Fibroblast of upper back skin (primary cell): ENCODE data around the gene PER2.
"Not testable (repeated sequence)": the region's sequence is repeated elsewhere in the genome, so short reads cannot be mapped to it uniquely, and the experiment has no call there.

Source experiments
- DNase-seq: peaks from one replicate; pipeline ENCODE4 v3.0.0-alpha.2; 2013

PER2 gene

GRCh38 chr2:238310721-238311120 lies 22.3 kb upstream of the PER2 start:
- not testable (repeated sequence) for DNase-seq

GRCh38 chr2:238308177-238308576 lies 19.8 kb upstream of the PER2 start:
- no peak for DNase-seq

- no peak for DNase-seq
Observed at GRCh38 chr2:238306672-238306998, 18.2 kb upstream of the PER2 start.

- DNase-seq: no peak
Observed at GRCh38 chr2:238305965-238306671, 17.7 kb upstream of the PER2 start.

GRCh38 chr2:238305092-238305862 lies 16.9 kb upstream of the PER2 start:
- DNase-seq: no peak

DNA sequence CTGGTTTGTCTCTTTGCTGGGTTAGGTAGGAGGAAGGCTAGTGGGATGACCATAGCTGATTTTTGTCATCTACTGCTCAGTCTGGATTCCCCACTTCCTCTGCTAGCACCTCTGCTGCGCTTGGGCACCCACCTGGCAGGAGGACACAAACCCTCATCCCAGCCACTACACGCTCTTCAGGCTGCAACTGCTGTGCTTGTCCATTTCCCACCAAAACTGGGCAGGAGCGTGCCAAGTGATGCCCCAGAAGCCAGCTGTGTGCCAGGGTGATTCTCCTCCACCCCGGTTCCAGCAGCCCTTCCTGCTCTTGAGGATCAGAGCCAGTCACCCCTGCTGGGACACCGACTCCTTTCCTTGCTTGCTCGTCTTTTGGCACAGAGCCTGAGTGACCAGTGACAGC lies 15.7 kb upstream of the PER2 start:
- no peak for DNase-seq

GRCh38 chr2:238302751-238303150 lies 14.3 kb upstream of the PER2 start:
- no peak for DNase-seq

DNA sequence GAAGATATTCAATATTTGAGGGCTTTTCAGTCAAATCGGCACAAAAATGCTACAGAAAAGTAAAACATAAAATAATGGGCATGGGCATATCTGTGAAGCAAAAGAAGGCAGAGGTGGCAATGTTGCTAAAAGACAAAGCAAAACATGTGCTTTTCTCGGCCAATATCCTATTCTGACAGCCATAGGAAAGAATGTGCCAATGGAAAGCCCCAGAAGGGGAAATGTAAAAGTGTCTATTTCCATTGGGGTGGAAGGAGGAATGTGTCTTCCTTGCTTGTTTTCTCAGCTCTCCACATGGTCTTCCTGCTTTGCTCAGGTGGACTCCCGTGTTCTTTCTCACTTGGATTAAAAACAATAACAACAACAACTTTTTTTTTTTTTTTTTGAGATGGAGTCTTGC lies 13.7 kb upstream of the PER2 start:
- no peak for DNase-seq

DNA sequence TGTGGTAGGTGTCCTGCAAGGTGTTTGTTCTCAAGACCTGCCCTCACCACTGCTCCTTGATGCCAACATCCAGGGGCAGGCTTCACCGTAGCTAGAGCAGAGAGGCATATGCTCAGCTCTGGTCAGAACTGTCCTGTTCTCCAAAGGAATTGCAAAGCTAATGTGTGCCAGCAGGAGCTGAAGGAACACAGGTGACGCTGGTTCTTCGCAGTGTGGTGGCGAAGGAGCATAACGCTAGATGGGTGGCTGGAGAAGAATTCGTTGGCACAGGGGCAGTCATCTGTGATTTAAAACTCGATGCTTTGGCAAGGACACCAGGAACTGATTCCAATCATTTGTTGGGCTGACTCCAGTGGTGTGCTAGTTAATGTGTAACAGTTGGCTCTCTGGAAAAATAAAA lies 11.4 kb upstream of the PER2 start:
- no peak for DNase-seq

DNA sequence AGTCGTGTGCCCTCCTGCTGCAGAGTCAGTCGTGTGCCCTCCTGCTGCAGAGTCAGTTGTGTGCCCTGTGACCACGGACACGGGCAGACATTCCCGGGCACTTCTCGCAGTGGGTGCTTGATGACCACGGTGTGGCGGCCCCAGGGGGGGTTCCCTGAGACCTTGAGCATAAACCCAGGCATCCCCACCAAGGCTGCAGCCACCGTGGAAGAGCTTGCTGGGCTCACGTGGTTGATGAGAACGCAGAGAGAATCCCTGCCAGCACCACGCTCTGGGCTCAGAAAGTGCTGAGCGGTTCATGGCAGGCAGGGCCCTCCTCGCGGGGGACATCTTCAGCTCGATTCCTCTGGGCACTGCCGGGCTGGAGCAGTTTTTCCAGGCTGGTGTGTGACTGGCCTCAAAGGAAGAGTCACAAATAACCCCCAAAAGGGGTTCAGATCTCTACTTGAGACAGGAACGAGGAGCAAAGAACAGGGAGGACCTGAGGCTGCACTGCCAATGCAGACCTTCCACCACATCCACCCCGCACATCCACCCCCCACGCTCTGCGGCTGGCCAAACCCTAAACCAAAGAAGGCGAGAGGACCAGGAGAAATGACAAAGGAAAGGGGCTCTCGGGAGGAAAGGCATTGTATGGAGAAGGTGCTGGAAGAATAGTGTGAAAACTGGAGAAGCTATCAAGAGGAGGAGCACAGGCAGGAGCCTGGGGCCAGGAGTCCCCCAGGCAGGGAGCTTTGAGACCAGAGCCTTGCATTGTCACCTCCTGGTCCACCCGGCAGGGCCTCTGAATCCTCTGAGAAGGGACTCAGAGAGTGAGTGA lies 8.4 kb upstream of the PER2 start:
- DNase-seq: no peak

DNA sequence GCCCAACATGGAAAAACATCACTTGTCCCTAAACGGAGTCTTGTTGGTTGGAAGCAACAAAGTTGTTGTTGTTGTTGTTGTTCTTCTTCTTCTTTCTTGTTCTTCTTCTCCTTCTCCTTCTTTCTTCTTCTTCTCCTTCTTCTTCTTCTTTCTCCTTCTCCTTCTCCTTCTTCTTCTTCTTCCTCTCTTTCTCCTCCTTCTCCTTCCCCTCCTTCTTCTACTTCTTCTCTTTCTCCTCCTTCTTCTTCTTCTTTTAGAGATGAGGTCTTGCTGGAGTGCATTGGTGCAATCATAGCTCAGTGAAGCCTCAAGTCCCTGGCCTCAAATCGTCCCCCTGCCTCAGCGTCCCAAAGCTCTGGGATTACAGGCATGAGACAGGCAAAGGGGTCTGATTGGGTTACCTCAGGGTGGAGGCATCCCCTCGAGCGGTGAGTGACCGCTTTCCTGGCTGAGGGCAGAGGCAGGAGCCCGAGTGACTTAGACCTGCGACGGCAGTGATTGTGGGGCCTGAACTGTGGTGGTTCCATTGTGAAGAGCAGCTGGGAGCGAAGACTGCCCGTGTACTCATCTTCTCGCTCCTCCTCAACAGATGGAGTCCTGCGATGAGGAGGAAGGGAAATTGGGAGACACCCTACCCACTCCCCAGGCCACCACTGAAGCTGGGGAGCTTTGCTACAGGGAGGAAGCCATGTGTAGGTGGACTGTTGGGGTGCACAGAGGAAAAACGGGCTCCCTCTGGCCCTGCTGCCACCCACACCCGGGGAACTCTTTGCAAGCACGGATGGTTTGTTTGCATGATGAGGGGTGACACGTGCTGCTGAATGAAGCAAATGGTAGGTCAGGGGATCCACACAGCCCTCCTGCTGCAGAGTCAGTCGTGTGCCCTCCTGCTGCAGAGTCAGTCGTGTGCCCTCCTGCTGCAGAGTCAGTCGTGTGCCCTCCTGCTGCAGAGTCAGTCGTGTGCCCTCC lies 7.0 kb upstream of the PER2 start:
- no peak for DNase-seq

DNA sequence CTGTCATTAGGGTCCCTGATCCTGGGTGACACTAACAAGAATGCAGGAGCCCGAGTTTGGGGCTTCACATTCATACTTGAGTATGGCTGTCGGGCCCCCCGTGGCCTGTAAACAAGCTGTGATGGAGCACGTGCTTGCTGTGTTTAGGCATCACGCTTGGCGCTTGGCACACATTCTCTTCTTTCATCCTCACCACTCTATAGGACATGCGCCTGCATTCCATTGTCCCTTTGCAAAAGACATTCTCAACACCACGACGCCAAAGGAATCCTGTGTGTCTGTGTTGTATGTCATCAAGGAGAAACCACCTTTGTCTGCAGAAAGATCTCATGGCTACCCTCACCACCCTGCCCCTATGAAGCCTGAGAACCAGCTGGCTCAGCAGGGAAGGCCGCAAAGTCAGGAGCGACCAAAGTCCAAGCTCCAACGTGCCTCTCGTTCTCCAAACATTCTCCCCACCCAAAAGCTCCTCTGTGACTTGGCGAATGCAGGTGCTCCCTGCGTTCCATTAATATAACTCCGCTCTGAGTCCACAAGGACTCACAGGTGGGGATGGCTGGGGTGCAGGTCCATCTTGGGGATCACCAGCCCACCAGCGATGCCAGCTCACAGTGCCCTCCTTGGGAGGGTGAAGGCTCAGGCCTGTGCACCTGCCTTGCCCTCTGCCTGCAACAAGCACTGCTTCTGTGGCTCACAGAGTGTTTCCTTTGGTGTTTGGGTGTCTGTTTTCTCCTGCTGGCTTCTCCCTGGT lies 6.2 kb upstream of the PER2 start:
- DNase-seq: no peak

- no peak for DNase-seq
Observed at GRCh38 chr2:238294046-238294392, 5.6 kb upstream of the PER2 start.

- no peak for DNase-seq
Observed at GRCh38 chr2:238291550-238292281, 3.3 kb upstream of the PER2 start.

DNA sequence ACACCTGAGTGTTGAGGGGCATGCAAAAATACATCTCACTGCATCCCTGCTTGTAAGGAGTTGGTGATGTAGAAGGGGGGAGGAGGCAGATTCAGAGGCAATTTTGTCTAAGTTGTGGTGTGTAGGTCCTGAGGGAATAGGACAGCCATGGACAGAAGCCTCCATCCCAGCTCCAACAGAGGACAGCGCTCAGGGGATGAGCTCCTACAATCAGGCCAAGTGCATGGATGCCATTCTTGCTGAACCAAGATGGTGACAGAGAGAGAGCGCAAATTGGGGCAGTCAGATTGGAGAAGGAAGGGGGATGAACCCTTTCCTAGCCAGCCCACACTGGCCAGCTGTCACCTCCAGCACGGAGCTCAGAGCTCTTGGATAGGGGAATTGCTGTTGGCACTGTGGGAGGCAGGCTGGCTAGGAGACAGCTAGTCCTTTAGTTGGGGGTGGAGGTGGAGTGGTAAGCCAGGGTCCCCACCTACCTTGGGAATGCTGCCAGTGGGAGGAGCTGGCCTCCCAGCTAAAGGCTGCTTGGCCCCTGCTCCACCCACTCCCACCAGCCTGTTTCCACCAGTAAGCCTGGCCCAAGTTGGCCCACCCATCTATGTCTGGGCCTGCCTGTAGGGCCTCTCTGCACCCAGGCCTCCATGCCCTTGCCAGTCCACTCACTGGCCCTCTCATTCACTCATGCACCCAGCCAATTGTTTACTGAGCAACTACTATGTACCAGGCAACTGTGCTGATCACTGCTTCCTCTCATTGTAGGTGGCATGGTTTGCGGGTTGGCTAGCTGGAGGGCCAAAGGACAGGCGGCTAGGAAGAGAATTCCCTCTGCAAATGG lies 2.5 kb upstream of the PER2 start:
- DNase-seq: no peak

DNA sequence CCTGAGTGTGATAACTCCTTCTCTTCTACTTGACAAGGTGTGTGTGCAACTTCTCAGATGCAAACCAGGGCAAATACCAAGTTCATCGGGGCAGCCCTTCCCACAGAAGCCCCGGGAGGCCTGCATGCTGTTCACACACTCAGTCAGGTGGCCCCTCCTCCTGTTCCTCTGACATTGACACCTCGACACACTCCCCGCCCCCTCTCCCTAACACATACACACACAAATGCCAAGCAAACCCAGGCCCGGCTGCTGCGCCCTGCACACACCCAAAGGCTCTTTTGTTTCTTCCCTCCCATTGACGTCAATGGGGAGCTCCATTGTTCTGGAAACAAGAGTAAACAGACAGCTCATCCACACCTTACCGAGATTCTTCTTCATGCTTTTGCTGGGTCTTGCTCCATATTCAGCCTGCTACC lies 1.7 kb upstream of the PER2 start:
- no peak for DNase-seq

DNA sequence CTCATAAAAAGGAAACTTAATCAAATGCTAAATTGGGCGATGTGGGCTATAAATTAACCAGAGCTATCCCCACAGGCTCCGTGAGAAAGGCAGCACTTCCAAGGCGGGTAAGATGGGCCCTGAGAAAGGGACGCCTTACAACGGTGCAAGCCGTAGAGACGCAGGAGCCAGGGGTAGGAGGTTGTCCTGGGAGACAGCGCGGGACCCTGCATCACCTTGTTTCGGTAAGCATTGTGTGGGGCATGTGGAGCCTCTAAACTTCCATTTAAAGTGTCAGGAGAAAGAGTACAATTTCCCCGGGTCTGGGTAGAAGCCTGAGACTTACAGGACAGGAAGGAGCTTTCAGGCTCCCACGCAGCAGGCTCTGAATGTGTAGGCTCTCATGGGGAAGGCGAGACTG lies 1.2 kb upstream of the PER2 start:
- no peak for DNase-seq

DNA sequence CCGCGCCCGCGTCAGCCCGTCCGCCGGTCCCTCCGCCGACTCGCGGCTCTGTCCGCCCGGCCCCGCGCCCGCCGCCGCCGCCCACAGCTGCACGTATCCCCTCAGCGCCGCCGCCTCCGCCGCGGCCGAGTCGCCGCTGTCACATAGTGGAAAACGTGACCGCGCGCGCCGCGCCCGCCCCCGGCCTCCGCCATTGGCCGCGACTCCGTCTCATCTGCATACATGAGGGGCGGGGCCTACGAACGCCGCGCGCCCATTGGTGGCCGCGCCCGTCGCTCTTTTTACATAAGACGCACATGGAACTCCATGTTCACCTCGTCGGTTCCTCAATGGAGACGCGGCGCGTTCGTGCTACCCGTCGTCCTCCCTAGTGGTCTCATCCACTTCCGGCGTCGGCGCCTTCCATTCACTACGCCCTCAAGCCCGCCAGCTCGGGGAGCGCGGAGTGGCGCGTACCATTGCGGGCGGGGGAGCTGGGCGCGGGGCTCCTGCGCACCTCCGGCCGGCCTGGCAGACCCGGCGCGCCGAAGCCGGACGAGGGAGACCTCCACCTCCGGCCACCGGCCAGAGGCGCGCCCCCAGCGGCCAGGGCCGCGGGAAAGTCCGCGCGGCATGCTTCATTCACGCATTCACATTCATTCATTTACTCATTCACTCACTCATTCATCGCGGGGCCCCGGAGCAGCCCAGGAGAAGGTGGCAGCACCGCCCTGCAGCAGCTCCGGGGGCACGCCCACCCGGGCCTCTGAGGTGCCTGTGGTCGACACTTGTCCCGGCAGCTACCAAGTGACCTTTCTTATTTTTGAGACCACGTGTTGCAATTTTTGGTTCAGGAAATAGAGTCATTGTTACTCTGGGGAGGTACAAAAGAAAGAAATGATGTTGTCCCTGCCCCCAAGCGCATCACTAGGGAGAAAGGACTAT lies 502 bp upstream of the PER2 start:
- peak; percentile 99 for DNase-seq
